Measurements from ENCODE around the gene HINT3. TPM values are rescaled to one million over a fixed set of nuclear protein-coding genes. Genes with fewer than 3 reads are reported as not detected.

Gene HINT3
- total RNA-seq, 1 experiment from 2014 or later = 15.1 TPM

GRCh38 chr6:125974214-125974866 is 17.8 kb downstream of the HINT3 start:
- CTCF ChIA-PET = interaction anchor here (0.9 to 1.8 kb wide), 4 partner anchors 10 to 193 kb away, joined by 4 to 7 read pairs (median 5); partner anchors contain the start of gene TRMT11
- H3K4me3 Mint-ChIP-seq (ENCODE audit: low read depth, unreplicated experiment) = no peak overlapping the region
- no peak for DNase-seq
- no peak for TF ChIP-seq CTCF (IDR thresholded peaks at IDR 0.05; ENCODE audit: unreplicated experiment)
- no peaks in the 10 kb centered on the region for H3K36me3 Mint-ChIP-seq (ENCODE audit: insufficient read depth, unreplicated experiment)
- H3K27me3 Mint-ChIP-seq (ENCODE audit: unreplicated experiment) = no peaks in the 10 kb centered on the region
- intact Hi-C loops (cut with micrococcal nuclease; ENCODE audit: unreplicated experiment) = loop anchor here (2.0 to 10.0 kb wide), 3 partner anchors 117 to 660 kb away; no protein-coding TSS in a partner anchor
- H3K27ac Mint-ChIP-seq (ENCODE audit: unreplicated experiment) = no peak overlapping the region
- H3K9me3 Mint-ChIP-seq (ENCODE audit: low read depth, unreplicated experiment) = no peaks in the 10 kb centered on the region
- H3K4me1 Mint-ChIP-seq (ENCODE audit: low read depth, unreplicated experiment) = no peaks in the 10 kb centered on the region
- BruUV-seq (replicated peaks) = no TSS peak

GRCh38 chr6:125979101-125979500 is 22.5 kb downstream of the HINT3 start:
- no peaks in the 10 kb centered on the region for H3K27me3 Mint-ChIP-seq (ENCODE audit: unreplicated experiment)
- no peaks in the 10 kb centered on the region for H3K36me3 Mint-ChIP-seq (ENCODE audit: insufficient read depth, unreplicated experiment)
- no peak for DNase-seq
- BruUV-seq (replicated peaks) = no TSS peak
- intact Hi-C loops (cut with micrococcal nuclease; ENCODE audit: unreplicated experiment) = loop anchor here (10.0 kb wide), 1 partner anchor 664 kb away; no protein-coding TSS in a partner anchor
- H3K4me1 Mint-ChIP-seq (ENCODE audit: low read depth, unreplicated experiment) = no peaks in the 10 kb centered on the region
- TF ChIP-seq CTCF (IDR thresholded peaks at IDR 0.05; ENCODE audit: unreplicated experiment) = no peak
- no peaks in the 10 kb centered on the region for H3K9me3 Mint-ChIP-seq (ENCODE audit: low read depth, unreplicated experiment)
- no peak overlapping the region for H3K27ac Mint-ChIP-seq (ENCODE audit: unreplicated experiment)
- CTCF ChIA-PET = no interaction called here
- H3K4me3 Mint-ChIP-seq (ENCODE audit: low read depth, unreplicated experiment) = no peak overlapping the region

GRCh38 chr6:125981571-125982185 is 25.1 kb downstream of the HINT3 start:
- H3K27me3 Mint-ChIP-seq (ENCODE audit: unreplicated experiment) = no peaks in the 10 kb centered on the region
- no peak overlapping the region for H3K27ac Mint-ChIP-seq (ENCODE audit: unreplicated experiment)
- H3K36me3 Mint-ChIP-seq (ENCODE audit: insufficient read depth, unreplicated experiment) = no peaks in the 10 kb centered on the region
- BruUV-seq (replicated peaks) = no TSS peak
- no peak for TF ChIP-seq CTCF (IDR thresholded peaks at IDR 0.05; ENCODE audit: unreplicated experiment)
- no peaks in the 10 kb centered on the region for H3K9me3 Mint-ChIP-seq (ENCODE audit: low read depth, unreplicated experiment)
- H3K4me1 Mint-ChIP-seq (ENCODE audit: low read depth, unreplicated experiment) = no peaks in the 10 kb centered on the region
- no peak overlapping the region for H3K4me3 Mint-ChIP-seq (ENCODE audit: low read depth, unreplicated experiment)
- CTCF ChIA-PET = no interaction called here
- intact Hi-C loops (cut with micrococcal nuclease; ENCODE audit: unreplicated experiment) = no loop called here
- DNase-seq = no peak

- Mint-ChIP-seq H3K4me3 (ENCODE audit: low read depth, unreplicated experiment) (no peak overlapping the region), H3K9me3 (ENCODE audit: low read depth, unreplicated experiment) (no peaks in the 10 kb centered on the region), H3K4me1 (ENCODE audit: low read depth, unreplicated experiment) (no peaks in the 10 kb centered on the region), H3K36me3 (ENCODE audit: insufficient read depth, unreplicated experiment) (no peaks in the 10 kb centered on the region), H3K27me3 (ENCODE audit: unreplicated experiment) (no peaks in the 10 kb centered on the region), H3K27ac (ENCODE audit: unreplicated experiment) (no peak overlapping the region)
- CTCF ChIA-PET = no interaction called here
- intact Hi-C loops (cut with micrococcal nuclease; ENCODE audit: unreplicated experiment) = no loop called here
- DNase-seq = no peak
- TF ChIP-seq CTCF (IDR thresholded peaks at IDR 0.05; ENCODE audit: unreplicated experiment) = no peak
- no TSS peak for BruUV-seq (replicated peaks)
Observed at GRCh38 chr6:125983246-125983945, 26.8 kb downstream of the HINT3 start.
